Measurements from ENCODE around the gene NBL1.
"Not testable (repeated sequence)": the region's sequence is repeated elsewhere in the genome, so short reads cannot be mapped to it uniquely, and the experiment has no call there.

Gene NBL1

GRCh38 chr1:19630192-19630591, 13.9 kb upstream of the NBL1 start:
- H3K36me3 Mint-ChIP-seq (ENCODE audit: insufficient read depth), result peaks cover 14% of the 10 kb centered on the region

DNA sequence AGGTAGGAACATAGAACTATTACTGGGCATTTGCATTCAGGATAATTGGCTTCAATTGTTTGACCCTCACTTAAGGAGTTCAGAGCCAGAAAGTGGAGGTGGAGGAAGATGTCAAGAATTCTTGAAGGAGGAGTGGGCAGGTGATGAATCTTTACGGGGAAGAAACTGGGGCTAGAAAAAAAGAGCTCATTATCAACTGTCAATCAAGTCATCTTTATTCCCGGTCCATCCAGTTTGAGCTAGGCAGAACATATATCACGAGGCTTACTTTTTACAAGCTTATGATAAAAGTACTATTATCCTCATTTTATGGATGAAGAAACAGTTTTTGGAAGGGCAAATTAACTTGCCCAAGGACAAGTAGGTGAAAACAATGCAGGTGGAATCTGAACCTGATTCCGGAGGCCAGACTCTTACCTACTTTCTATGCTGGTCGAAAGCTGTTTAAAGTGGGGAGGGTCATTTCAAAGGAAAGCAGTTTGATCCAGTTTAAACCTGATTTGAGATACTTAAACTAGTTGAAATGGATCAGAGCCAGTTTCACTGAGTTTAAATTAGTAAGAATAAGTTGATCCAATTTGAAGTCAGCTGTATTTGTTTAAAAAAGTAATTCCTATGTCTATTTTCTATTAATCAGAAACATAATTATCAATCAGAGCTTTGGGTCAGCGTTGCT, 13.3 kb upstream of the NBL1 start:
- peaks cover 12% of the 10 kb centered on the region for H3K36me3 Mint-ChIP-seq (ENCODE audit: insufficient read depth)
- H3K4me1 Mint-ChIP-seq (ENCODE audit: low read depth in 2 of 2), result no peaks in the 10 kb centered on the region
- H3K9me3 Mint-ChIP-seq, result no peaks in the 10 kb centered on the region
- H3K4me3 Mint-ChIP-seq, result no peak overlapping the region
- DNase-seq (no peak), ATAC-seq (replicated peaks) (no peak)
- no peak overlapping the region for H3K27ac Mint-ChIP-seq
- no peaks in the 10 kb centered on the region for H3K27me3 Mint-ChIP-seq

More at GRCh38 chr1:19630192-19630591, 13.9 kb upstream of the NBL1 start:
- H3K4me3 Mint-ChIP-seq; H3K27me3 Mint-ChIP-seq; H3K4me1 Mint-ChIP-seq (ENCODE audit: low read depth in 2 of 2); ATAC-seq (replicated peaks); H3K9me3 Mint-ChIP-seq; DNase-seq: not testable (repeated sequence)
- peak overlapping the region in 1 of 2 donors; percentile 49 for H3K27ac Mint-ChIP-seq

GRCh38 chr1:19632211-19632610, 11.9 kb upstream of the NBL1 start:
- DNase-seq, result no peak
- no peaks in the 10 kb centered on the region for H3K27me3 Mint-ChIP-seq
- H3K27ac Mint-ChIP-seq, result no peak overlapping the region
- H3K4me1 Mint-ChIP-seq (ENCODE audit: low read depth in 2 of 2), result no peaks in the 10 kb centered on the region
- no peak overlapping the region for H3K4me3 Mint-ChIP-seq
- ATAC-seq (replicated peaks), result no peak
- H3K36me3 Mint-ChIP-seq (ENCODE audit: insufficient read depth), result peaks cover 10% of the 10 kb centered on the region
- no peaks in the 10 kb centered on the region for H3K9me3 Mint-ChIP-seq

DNA sequence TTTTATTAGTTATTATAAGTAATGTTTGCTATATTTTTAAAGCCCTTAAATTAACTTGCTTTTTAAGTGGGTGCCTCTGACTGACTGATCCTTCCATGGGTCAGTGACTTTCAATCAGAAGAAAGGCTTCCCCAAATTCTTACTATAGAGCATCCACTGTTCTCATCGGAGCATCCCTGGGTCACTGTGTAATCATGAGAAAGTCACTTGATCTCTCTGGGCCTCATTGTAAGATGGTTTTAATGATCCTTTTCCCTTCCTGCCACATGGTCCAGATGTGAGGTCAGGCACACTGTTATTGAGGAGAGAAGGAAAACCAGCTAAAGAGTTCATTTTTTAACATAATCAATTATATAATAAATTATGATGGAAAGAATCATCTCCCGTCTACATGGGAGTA, 11.0 kb upstream of the NBL1 start:
- H3K4me3 Mint-ChIP-seq, result no peak overlapping the region
- no peaks in the 10 kb centered on the region for H3K9me3 Mint-ChIP-seq
- ATAC-seq (replicated peaks), result no peak
- no peak for DNase-seq
- H3K27ac Mint-ChIP-seq, result peak overlapping the region in 1 of 2 donors; percentile 62
- no peaks in the 10 kb centered on the region for H3K27me3 Mint-ChIP-seq
- H3K36me3 Mint-ChIP-seq (ENCODE audit: insufficient read depth), result peaks cover 6% of the 10 kb centered on the region
- H3K4me1 Mint-ChIP-seq (ENCODE audit: low read depth in 2 of 2), result no peaks in the 10 kb centered on the region

DNA sequence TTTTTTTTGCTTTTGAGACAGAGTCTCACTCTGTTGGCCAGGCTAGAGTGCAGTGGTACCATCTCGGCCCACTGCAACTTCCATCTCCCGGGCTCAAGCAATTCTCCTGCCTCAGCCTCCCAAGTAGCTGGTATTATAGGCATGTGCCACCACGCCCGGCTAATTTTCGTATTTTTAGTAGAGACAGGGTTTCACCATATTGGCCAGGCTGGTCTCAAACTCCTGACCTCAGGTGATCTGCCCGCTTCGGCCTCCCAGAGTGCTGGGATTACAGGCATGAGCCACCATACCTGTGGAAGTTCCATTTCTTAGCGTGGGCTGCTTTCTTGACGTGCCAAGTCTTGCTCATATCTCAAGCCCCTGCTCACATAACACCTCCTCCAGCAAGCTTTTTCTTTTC, 9.0 kb upstream of the NBL1 start:
- ATAC-seq (replicated peaks); H3K36me3 Mint-ChIP-seq (ENCODE audit: insufficient read depth); DNase-seq; H3K4me1 Mint-ChIP-seq (ENCODE audit: low read depth in 2 of 2); H3K27ac Mint-ChIP-seq; H3K4me3 Mint-ChIP-seq; H3K9me3 Mint-ChIP-seq: not testable (repeated sequence)
- peaks cover 0 to 16% of the 10 kb centered on the region in 2 donors for H3K27me3 Mint-ChIP-seq

- Mint-ChIP-seq H3K9me3 (no peaks in the 10 kb centered on the region), H3K4me3 (no peak overlapping the region), H3K27me3 (peaks cover 0 to 21% of the 10 kb centered on the region in 2 donors), H3K27ac (no peak overlapping the region), H3K36me3 (ENCODE audit: insufficient read depth) (no peaks in the 10 kb centered on the region), H3K4me1 (ENCODE audit: low read depth in 2 of 2) (no peaks in the 10 kb centered on the region)
- DNase-seq (no peak), ATAC-seq (replicated peaks) (no peak)
These were observed 8.5 kb upstream of the NBL1 start for GRCh38 chr1:19635646-19636045.

DNA sequence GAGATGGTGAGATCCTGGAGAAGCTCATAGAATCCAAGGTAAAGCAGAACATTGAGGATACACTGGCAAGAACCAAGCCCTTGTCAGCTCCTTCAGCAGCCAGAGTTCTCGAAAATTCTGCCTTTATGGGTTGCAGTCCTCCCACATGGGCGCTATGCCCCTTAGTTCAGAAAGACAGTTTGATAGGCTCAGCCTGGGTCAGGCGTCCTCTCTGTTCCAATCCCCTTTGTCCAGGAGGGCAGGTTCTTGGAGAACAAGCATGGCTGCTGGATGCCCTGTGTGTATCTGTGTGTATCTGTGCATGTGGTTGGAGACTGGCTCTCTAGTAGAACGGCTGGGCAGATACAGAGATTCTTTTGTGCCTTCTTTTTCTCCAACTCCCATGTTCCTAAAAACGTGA, 8.0 kb upstream of the NBL1 start:
- H3K27ac Mint-ChIP-seq, result no peak overlapping the region
- H3K9me3 Mint-ChIP-seq, result no peaks in the 10 kb centered on the region
- ATAC-seq (replicated peaks), result no peak
- H3K27me3 Mint-ChIP-seq, result peaks cover 0 to 26% of the 10 kb centered on the region in 2 donors
- DNase-seq, result no peak
- no peaks in the 10 kb centered on the region for H3K4me1 Mint-ChIP-seq (ENCODE audit: low read depth in 2 of 2)
- H3K36me3 Mint-ChIP-seq (ENCODE audit: insufficient read depth), result no peaks in the 10 kb centered on the region
- H3K4me3 Mint-ChIP-seq, result no peak overlapping the region

DNA sequence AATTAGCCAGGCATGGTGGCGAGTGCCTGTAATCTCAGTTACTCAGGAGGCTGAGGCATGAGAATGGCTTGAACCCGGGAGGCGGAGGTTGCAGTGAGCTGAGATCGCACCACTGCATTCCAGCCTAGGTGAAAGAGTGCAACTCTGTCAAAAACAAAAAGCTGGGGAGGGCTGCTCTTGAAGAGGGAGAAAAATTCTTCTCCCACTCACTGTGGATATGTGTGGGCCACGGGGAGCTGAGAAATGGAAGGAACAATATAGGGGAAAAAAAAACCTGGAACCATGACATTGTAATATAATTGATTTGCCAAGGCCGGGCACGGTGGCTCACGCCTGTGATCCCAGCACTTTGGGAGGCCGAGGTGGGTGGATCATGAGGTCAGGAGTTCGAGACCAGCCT, 7.4 kb upstream of the NBL1 start:
- H3K27ac Mint-ChIP-seq; DNase-seq; H3K36me3 Mint-ChIP-seq (ENCODE audit: insufficient read depth); ATAC-seq (replicated peaks); H3K9me3 Mint-ChIP-seq; H3K4me3 Mint-ChIP-seq; H3K4me1 Mint-ChIP-seq (ENCODE audit: low read depth in 2 of 2): not testable (repeated sequence)
- H3K27me3 Mint-ChIP-seq, result peaks cover 6 to 32% of the 10 kb centered on the region in 2 donors

DNA sequence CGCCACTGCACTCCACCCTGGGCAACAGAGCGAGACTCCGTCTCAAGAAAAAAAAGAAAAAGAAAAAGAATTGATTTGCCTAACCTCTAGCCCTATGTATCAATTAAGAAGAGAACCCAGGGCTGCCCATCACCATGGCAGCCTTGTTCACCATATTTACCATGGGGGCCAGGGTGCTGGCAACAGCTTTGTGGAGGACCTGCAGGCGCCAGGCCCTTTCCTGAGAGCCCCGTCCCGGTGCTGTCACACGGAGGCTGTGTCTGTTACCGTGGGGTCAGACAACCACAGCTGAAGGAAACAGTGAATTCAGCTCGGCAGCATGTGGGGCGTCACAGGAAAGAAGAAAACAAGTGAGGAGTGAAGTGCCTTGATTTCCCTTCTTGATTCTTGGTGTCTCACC, 6.5 kb upstream of the NBL1 start:
- Mint-ChIP-seq H3K27ac (no peak overlapping the region), H3K4me3 (no peak overlapping the region), H3K4me1 (ENCODE audit: low read depth in 2 of 2) (no peaks in the 10 kb centered on the region), H3K27me3 (peaks cover 13 to 41% of the 10 kb centered on the region in 2 donors), H3K9me3 (no peaks in the 10 kb centered on the region), H3K36me3 (ENCODE audit: insufficient read depth) (no peaks in the 10 kb centered on the region)
- DNase-seq (no peak), ATAC-seq (replicated peaks) (no peak)

DNA sequence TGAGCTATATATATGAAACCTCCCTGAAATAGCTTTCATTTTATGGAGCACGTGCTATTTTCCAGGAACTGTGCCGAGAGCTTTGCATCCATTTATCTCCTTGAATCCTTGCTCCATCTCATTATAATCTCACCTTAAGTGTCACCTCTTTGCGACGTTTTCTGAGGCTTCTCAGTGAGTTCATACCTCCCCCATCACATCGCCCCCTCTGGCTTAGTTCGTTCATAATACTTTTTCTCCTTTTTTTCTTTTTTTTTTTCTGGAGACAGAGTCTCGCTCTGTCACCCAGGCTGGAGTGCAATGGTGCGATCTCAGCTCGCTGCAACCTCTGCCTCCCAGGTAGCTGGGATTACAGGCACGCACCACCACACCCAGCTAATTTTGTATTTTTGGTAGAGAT, 4.9 kb upstream of the NBL1 start:
- not testable (repeated sequence) for H3K36me3 Mint-ChIP-seq (ENCODE audit: insufficient read depth); H3K4me1 Mint-ChIP-seq (ENCODE audit: low read depth in 2 of 2); H3K9me3 Mint-ChIP-seq; ATAC-seq (replicated peaks); H3K4me3 Mint-ChIP-seq; DNase-seq; H3K27ac Mint-ChIP-seq
- peaks cover 23 to 53% of the 10 kb centered on the region in 2 donors for H3K27me3 Mint-ChIP-seq

DNA sequence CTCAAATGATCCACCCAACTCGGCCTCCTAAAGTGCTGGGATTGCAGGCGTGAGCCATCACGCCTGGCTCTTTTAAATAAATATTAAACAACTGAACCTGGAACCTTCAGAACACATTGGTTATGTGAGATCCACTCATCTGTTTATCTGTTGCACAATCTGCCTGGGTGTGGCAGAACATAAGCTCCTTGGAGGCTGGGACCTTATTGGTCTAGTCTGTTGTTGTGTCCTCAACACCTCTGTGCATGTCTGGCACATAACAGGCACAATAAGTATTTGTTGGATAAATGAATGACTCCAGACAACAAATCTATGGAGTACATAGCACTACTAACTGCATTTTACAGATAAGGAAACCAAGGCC, 4.1 kb upstream of the NBL1 start:
- no peaks in the 10 kb centered on the region for H3K9me3 Mint-ChIP-seq
- H3K27me3 Mint-ChIP-seq, result peaks cover 23 to 58% of the 10 kb centered on the region in 2 donors
- ATAC-seq (replicated peaks), result no peak
- DNase-seq, result no peak
- H3K4me3 Mint-ChIP-seq, result no peak overlapping the region
- peaks cover 5% of the 10 kb centered on the region for H3K36me3 Mint-ChIP-seq (ENCODE audit: insufficient read depth)
- H3K4me1 Mint-ChIP-seq (ENCODE audit: low read depth in 2 of 2), result peaks cover 4 to 8% of the 10 kb centered on the region in 2 donors
- no peak overlapping the region for H3K27ac Mint-ChIP-seq

- Mint-ChIP-seq H3K4me3 (no peak overlapping the region), H3K9me3 (no peaks in the 10 kb centered on the region), H3K27me3 (peaks cover 23 to 65% of the 10 kb centered on the region in 2 donors), H3K36me3 (ENCODE audit: insufficient read depth) (peaks cover 6% of the 10 kb centered on the region), H3K4me1 (ENCODE audit: low read depth in 2 of 2) (peaks cover 4 to 8% of the 10 kb centered on the region in 2 donors), H3K27ac (no peak overlapping the region)
- DNase-seq (no peak), ATAC-seq (replicated peaks) (no peak)
These were observed 3.5 kb upstream of the NBL1 start for GRCh38 chr1:19640363-19641316.

DNA sequence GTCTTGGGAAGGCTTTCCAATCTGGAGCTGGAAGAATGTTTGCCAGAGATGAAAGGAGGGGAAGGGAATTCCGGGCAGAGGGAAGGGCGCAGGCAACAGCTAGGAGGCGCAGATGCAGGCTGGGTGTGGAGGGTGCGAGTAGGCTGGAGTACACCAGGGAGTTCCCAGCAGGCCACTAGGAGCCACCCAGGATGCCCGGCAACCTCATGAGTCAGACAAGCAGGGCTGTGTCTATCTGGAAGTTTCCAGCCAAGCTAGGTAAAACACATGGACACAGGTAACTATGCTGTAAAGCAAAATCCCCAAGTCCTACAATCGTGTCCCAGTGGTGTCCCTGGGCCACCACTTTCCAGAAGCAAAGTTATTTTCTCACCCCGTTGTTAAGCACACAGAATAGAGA, 990 bp upstream of the NBL1 start:
- Mint-ChIP-seq H3K27ac (peak overlapping the region; percentile 19 to 60), H3K4me3 (peak overlapping the region; percentile 78 to 81), H3K4me1 (ENCODE audit: low read depth in 2 of 2) (peaks cover 11 to 14% of the 10 kb centered on the region in 2 donors), H3K27me3 (peaks cover 23 to 72% of the 10 kb centered on the region in 2 donors), H3K9me3 (no peaks in the 10 kb centered on the region), H3K36me3 (ENCODE audit: insufficient read depth) (peaks cover 18% of the 10 kb centered on the region)
- DNase-seq, result no peak
- ATAC-seq (replicated peaks), result no peak

- ATAC-seq (replicated peaks) (peak; percentile 9), DNase-seq (no peak)
- H3K4me3 Mint-ChIP-seq, result no peak overlapping the region
- H3K9me3 Mint-ChIP-seq, result no peaks in the 10 kb centered on the region
- peaks cover 11 to 14% of the 10 kb centered on the region in 2 donors for H3K4me1 Mint-ChIP-seq (ENCODE audit: low read depth in 2 of 2)
- peak overlapping the region; percentile 82 to 96 for H3K27ac Mint-ChIP-seq
- peaks cover 23 to 62% of the 10 kb centered on the region in 2 donors for H3K27me3 Mint-ChIP-seq
- H3K36me3 Mint-ChIP-seq (ENCODE audit: insufficient read depth), result peaks cover 18% of the 10 kb centered on the region
These were observed 227 bp downstream of the NBL1 start for GRCh38 chr1:19644395-19644680.
